IMR-90 (cell line): Measurements from ENCODE around the gene TTC28. TPM values are rescaled to one million over a fixed set of nuclear protein-coding genes. Genes with fewer than 3 reads are reported as not detected.

Experiments
- ATAC-seq: fragments of 200-7000 bp; cut with Tn5 transposase; 2 replicates; pipeline ENCODE4 v1.9.1; 2020; ENCODE audit warnings: low read depth, mild to moderate bottlenecking, moderate library complexity
- BruUV-seq: library from RNA; stranded (reverse); fragments of 400-500 nt; replicated peaks from 2 replicates; lab custom pipeline; 2021; lab: Mats Ljungman, UMichigan
- CTCF ChIA-PET: fragments of 300-600 bp; formaldehyde crosslinking; extraction: SDS; loops from one replicate; lab custom pipeline; 2021; ENCODE audit warnings: antibody characterized with exemption; lab: Yijun Ruan, JAX
- POLR2A ChIA-PET: fragments of 300-600 bp; sonication (Branson Sonifier 250); formaldehyde crosslinking; loops from one replicate; lab custom pipeline; 2022; ENCODE audit warnings: antibody characterized with exemption; ENCODE audit not compliant: unreplicated experiment; lab: Charles Lee
- DNase-seq: peaks from one replicate; pipeline ENCODE4 v3.0.0; 2013
- H2AFZ ChIP-seq: replicated peaks from 2 replicates; pipeline ENCODE3; 2013; ENCODE audit warnings: low read length, mild to moderate bottlenecking; ENCODE audit not compliant: poor library complexity
- H2AK5ac ChIP-seq: 2 replicates; pipeline ENCODE4 v1.6.1; 2013; ENCODE audit warnings: low read depth, low read length, inconsistent platforms
- H2AK9ac ChIP-seq: replicated peaks from 2 replicates; pipeline ENCODE3; 2013; ENCODE audit warnings: mild to moderate bottlenecking, low read depth, low read length, moderate library complexity; ENCODE audit not compliant: poor library complexity
- H2BK120ac ChIP-seq: 2 replicates; pipeline ENCODE4 v1.6.1; 2013; ENCODE audit warnings: low read depth, low read length, inconsistent platforms
- H2BK15ac ChIP-seq: 3 replicates; pipeline ENCODE4 v1.6.1; 2013; ENCODE audit warnings: low read depth, low read length, inconsistent platforms
- H2BK20ac ChIP-seq: 2 replicates; pipeline ENCODE4 v1.6.1; 2013; ENCODE audit warnings: low read depth, mild to moderate bottlenecking, inconsistent platforms, low read length, moderate library complexity
- H2BK5ac ChIP-seq: 2 replicates; pipeline ENCODE4 v1.6.1; 2013; ENCODE audit warnings: mild to moderate bottlenecking, low read depth, low read length, inconsistent platforms; ENCODE audit not compliant: poor library complexity, severe bottlenecking
- H3K14ac ChIP-seq: replicated peaks from 2 replicates; pipeline ENCODE4 v1.6.1; 2013; ENCODE audit warnings: low read depth, low read length, inconsistent platforms
- H3K18ac ChIP-seq: 2 replicates; pipeline ENCODE4 v1.6.1; 2013; ENCODE audit warnings: low read depth, low read length, control low read depth
- H3K23ac ChIP-seq: 2 replicates; pipeline ENCODE4 v1.6.1; 2013; ENCODE audit warnings: low read depth, low read length, inconsistent platforms
- H3K27ac ChIP-seq: 2 replicates; pipeline ENCODE4 v1.5.1; 2013; ENCODE audit warnings: mild to moderate bottlenecking, control low read depth, low read length; ENCODE audit not compliant: insufficient read depth
- H3K27me3 ChIP-seq: 2 replicates; pipeline ENCODE4 v1.6.1; 2013; ENCODE audit warnings: low read length; ENCODE audit not compliant: control insufficient read depth, insufficient read depth
- H3K36me3 ChIP-seq: 2 replicates; pipeline ENCODE4 v1.6.1; 2013; ENCODE audit warnings: low read length, mixed read lengths; ENCODE audit not compliant: control insufficient read depth, insufficient read depth
- H3K4ac ChIP-seq: 2 replicates; pipeline ENCODE4 v1.6.1; 2013; ENCODE audit warnings: low read depth, low read length, inconsistent platforms
- H3K4me1 ChIP-seq: 2 replicates; pipeline ENCODE4 v1.6.1; 2013; ENCODE audit warnings: low read length, mixed read lengths; ENCODE audit not compliant: control insufficient read depth, insufficient read depth
- H3K4me2 ChIP-seq: 2 replicates; pipeline ENCODE4 v1.6.1; 2013; ENCODE audit warnings: low read depth, mild to moderate bottlenecking, control low read depth, low read length, moderate library complexity
- H3K4me3 ChIP-seq: 2 replicates; pipeline ENCODE4 v1.5.1; 2013; ENCODE audit warnings: low read depth, mild to moderate bottlenecking, control low read depth, low read length, moderate library complexity; ENCODE audit not compliant: insufficient read depth
- H3K56ac ChIP-seq: 2 replicates; pipeline ENCODE4 v1.6.1; 2013; ENCODE audit warnings: low read length, inconsistent platforms; ENCODE audit not compliant: insufficient read depth; ENCODE audit errors: extremely low read depth
- H3K79me1 ChIP-seq, 2 experiments: 2 replicates each; pipeline ENCODE4 v1.6.1; 2013; ENCODE audit warnings: low read length in 2 of 2, inconsistent platforms in 1 of 2, low read depth in 1 of 2
- H3K9ac ChIP-seq: 2 replicates; pipeline ENCODE4 v1.6.1; 2013; ENCODE audit warnings: low read depth, low read length, control low read depth
- H3K9me1 ChIP-seq: 2 replicates; pipeline ENCODE4 v1.6.1; 2013; ENCODE audit warnings: low read length, inconsistent platforms; ENCODE audit not compliant: insufficient read depth
- H3K9me3 ChIP-seq: 2 replicates; pipeline ENCODE4 v1.6.1; 2013; ENCODE audit warnings: low read length; ENCODE audit not compliant: control insufficient read depth, insufficient read depth
- H4K20me1 ChIP-seq: 2 replicates; pipeline ENCODE4 v1.6.1; 2013; ENCODE audit warnings: low read length, inconsistent platforms; ENCODE audit not compliant: insufficient read depth
- H4K5ac ChIP-seq: 2 replicates; pipeline ENCODE4 v1.6.1; 2013; ENCODE audit warnings: mild to moderate bottlenecking, low read depth, low read length, control low read depth
- H4K8ac ChIP-seq, 2 experiments: 2 replicates each; pipeline ENCODE4 v1.6.1; 2013; ENCODE audit warnings: low read depth in 2 of 2, low read length in 2 of 2, control low read depth in 1 of 2, inconsistent platforms in 1 of 2
- H4K91ac ChIP-seq: 2 replicates; pipeline ENCODE4 v1.6.1; 2013; ENCODE audit warnings: low read depth, low read length, inconsistent platforms; ENCODE audit not compliant: insufficient read depth
- CEBPB ChIP-seq: IDR thresholded peaks from 2 replicates; pipeline ENCODE4 v1.6.1; 2012; ENCODE audit warnings: low read depth, low read length, improper control_type of control experiment
- CHD1 ChIP-seq: IDR thresholded peaks from 2 replicates; pipeline ENCODE4 v1.6.1; 2012; ENCODE audit warnings: low read depth, low read length, improper control_type of control experiment
- CTCF ChIP-seq: conservative IDR thresholded peaks from 2 replicates; pipeline ENCODE4 v1.5.1; 2012; ENCODE audit warnings: mild to moderate bottlenecking, low read depth, low read length, improper control_type of control experiment
- FOS ChIP-seq: fragments of 150-350 bp; IDR thresholded peaks from 2 replicates; pipeline ENCODE4 v1.6.1; 2016; ENCODE audit warnings: low read depth, low read length
- MAZ ChIP-seq: IDR thresholded peaks from 2 replicates; pipeline ENCODE4 v1.6.1; 2012; ENCODE audit warnings: low read depth, mild to moderate bottlenecking, low read length, improper control_type of control experiment, moderate library complexity, borderline replicate concordance
- MXI1 ChIP-seq: IDR thresholded peaks from 2 replicates; pipeline ENCODE4 v1.6.1; 2012; ENCODE audit warnings: low read depth, mild to moderate bottlenecking, low read length, moderate library complexity, borderline replicate concordance
- NFE2L2 ChIP-seq: fragments of 150-350 bp; IDR thresholded peaks from 2 replicates; pipeline ENCODE4 v1.6.1; 2016; ENCODE audit warnings: low read depth, mild to moderate bottlenecking, low read length
- POLR2A ChIP-seq: IDR thresholded peaks from 2 replicates; pipeline ENCODE4 v1.6.1; 2012; ENCODE audit warnings: mild to moderate bottlenecking, low read depth, low read length
- RCOR1 ChIP-seq: IDR thresholded peaks from 2 replicates; pipeline ENCODE4 v1.6.1; 2012; ENCODE audit warnings: mild to moderate bottlenecking, low read length, improper control_type of control experiment; ENCODE audit not compliant: insufficient replicate concordance
- RFX5 ChIP-seq: IDR thresholded peaks from 2 replicates; pipeline ENCODE4 v1.8.0; 2012; ENCODE audit warnings: low read depth, mild to moderate bottlenecking, low read length, moderate library complexity
- dilution Hi-C: fragments of 300-500 bp; cut with HindIII; formaldehyde crosslinking; loops from one replicate; pipeline ENCODE4 v1.14.3; 2018; ENCODE audit warnings: low sequenced_read_pairs; ENCODE audit not compliant: unreplicated experiment
- in situ Hi-C: fragments of 300-500 bp; cut with MboI; formaldehyde crosslinking; loops from 3 replicates; pipeline ENCODE4 v1.14.3; 2019; ENCODE audit warnings: low sequenced_read_pairs, inconsistent platforms, mixed read lengths
- intact Hi-C: fragments of 100-400 bp; cut with micrococcal nuclease; formaldehyde crosslinking; loops from 2 replicates; pipeline ENCODE4 v1.10.0; 2022
- polyA plus RNA-seq, 3 experiments: library from polyadenylated mRNA; depleted of rRNA; stranded (reverse); fragments of >200 nt; gene quantifications; 2 replicates each; pipeline ENCODE4 v1.2.3, GENCODE V29; 2012; ENCODE audit warnings: low replicate concordance in 1 of 3
- total RNA-seq: library from RNA; depleted of rRNA; stranded (reverse); fragments of >200 nt; gene quantifications from 2 replicates; pipeline ENCODE4 v1.2.3, GENCODE V29; 2012

Gene TTC28
- total and polyA plus RNA-seq, 2 of the 4 experiments (the other 2 are of a cell fraction): 5.6 to 13.3 TPM

GRCh38 chr22:28239941-28240340 is 439.7 kb downstream of the TTC28 start:
- Histone ChIP-seq H3K27ac (no peak overlapping the region), H4K20me1 (no peaks in the 10 kb centered on the region), H3K9ac (no peak overlapping the region), H3K36me3 (peaks cover 2% of the 10 kb centered on the region; the same call in 1 of the 2 replicates), H2BK5ac (no peak overlapping the region), H3K9me3 (no peaks in the 10 kb centered on the region), H3K23ac (no peak overlapping the region), H3K56ac (no peak overlapping the region), H2BK120ac (no peak overlapping the region), H4K91ac (no peak overlapping the region), H3K14ac (no peak overlapping the region), H3K27me3 (no peaks in the 10 kb centered on the region; the same call in 1 of the 2 replicates), H3K4ac (no peak overlapping the region), H2AK5ac (no peak overlapping the region), H2AFZ (no peak overlapping the region), H2BK20ac (no peak overlapping the region), H2BK15ac (no peak overlapping the region), H3K4me2 (no peak overlapping the region), H3K4me1 (peaks cover 2% of the 10 kb centered on the region), H4K5ac (no peak overlapping the region), H3K4me3 (no peak overlapping the region), H3K79me1 (peaks cover 0 to 3% of the 10 kb centered on the region in 2 experiments; a peak in 2 of 4 replicates), H3K9me1 (no peaks in the 10 kb centered on the region), H3K18ac (no peak overlapping the region), H4K8ac (no peak overlapping the region), H2AK9ac (no peak overlapping the region)
- DNase-seq (no peak), ATAC-seq (no peak)
- dilution Hi-C loops: no loop called here
- POLR2A ChIA-PET: no interaction called here
- CTCF ChIA-PET: no interaction called here
- TF ChIP-seq POLR2A (no peak), CEBPB (no peak), MXI1 (no peak), CTCF (no peak), RCOR1 (no peak), CHD1 (no peak), FOS (no peak), RFX5 (no peak), MAZ (no peak), NFE2L2 (no peak)
- in situ Hi-C loops: no loop called here
- intact Hi-C loops: no loop called here
- no TSS peak for BruUV-seq
